ENCODE measurements around the gene RAB9B.

DNA sequence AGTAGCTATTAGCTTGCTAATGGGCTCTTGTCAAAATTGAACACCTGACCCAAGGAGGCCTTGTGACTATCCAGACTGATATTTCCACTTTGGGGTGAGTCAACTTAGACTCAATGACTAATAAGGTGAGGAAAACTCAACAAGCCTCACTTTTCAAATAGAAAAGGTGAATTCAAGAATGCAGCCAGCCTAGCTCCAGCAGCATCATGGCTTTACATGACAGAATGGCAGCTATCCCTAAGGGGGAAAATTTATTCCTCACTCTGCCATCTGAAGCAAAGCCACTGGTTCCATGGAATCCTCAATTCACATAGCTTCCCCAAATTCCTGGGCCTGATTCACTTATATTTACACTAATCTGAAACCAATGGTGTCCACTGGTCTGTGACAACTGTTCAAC lies 29.1 kb upstream of the RAB9B start:
- TF ChIP-seq, protein P1, sequence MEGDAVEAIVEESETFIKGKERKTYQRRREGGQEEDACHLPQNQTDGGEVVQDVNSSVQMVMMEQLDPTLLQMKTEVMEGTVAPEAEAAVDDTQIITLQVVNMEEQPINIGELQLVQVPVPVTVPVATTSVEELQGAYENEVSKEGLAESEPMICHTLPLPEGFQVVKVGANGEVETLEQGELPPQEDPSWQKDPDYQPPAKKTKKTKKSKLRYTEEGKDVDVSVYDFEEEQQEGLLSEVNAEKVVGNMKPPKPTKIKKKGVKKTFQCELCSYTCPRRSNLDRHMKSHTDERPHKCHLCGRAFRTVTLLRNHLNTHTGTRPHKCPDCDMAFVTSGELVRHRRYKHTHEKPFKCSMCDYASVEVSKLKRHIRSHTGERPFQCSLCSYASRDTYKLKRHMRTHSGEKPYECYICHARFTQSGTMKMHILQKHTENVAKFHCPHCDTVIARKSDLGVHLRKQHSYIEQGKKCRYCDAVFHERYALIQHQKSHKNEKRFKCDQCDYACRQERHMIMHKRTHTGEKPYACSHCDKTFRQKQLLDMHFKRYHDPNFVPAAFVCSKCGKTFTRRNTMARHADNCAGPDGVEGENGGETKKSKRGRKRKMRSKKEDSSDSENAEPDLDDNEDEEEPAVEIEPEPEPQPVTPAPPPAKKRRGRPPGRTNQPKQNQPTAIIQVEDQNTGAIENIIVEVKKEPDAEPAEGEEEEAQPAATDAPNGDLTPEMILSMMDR (conservative IDR thresholded peaks at IDR 0.05 in 1 of 2, IDR thresholded peaks at IDR 0.05 in 1 of 2; ENCODE audit: low read depth in 1 of 2, low read length in 2 of 2): no peak
- no peak for TF ChIP-seq EZH2 (IDR thresholded peaks at IDR 0.05; ENCODE audit: low read length, missing control alignments)
